GM18502 (cell line): ENCODE data around the gene ADORA2B.
A peak's percentile ranks its signal among the peaks of the same experiment; 100 is the strongest.
"Not testable (repeated sequence)": the region's sequence is repeated elsewhere in the genome, so short reads cannot be mapped to it uniquely, and the experiment has no call there.

ENCODE experiments used
- ATAC-seq: cut with Tn5 transposase; IDR thresholded peaks from one replicate; pipeline ENCODE4 v1.9.1; 2021; ENCODE audit warnings: mild to moderate bottlenecking; ENCODE audit not compliant: unreplicated experiment, poor library complexity

Gene ADORA2B

DNA sequence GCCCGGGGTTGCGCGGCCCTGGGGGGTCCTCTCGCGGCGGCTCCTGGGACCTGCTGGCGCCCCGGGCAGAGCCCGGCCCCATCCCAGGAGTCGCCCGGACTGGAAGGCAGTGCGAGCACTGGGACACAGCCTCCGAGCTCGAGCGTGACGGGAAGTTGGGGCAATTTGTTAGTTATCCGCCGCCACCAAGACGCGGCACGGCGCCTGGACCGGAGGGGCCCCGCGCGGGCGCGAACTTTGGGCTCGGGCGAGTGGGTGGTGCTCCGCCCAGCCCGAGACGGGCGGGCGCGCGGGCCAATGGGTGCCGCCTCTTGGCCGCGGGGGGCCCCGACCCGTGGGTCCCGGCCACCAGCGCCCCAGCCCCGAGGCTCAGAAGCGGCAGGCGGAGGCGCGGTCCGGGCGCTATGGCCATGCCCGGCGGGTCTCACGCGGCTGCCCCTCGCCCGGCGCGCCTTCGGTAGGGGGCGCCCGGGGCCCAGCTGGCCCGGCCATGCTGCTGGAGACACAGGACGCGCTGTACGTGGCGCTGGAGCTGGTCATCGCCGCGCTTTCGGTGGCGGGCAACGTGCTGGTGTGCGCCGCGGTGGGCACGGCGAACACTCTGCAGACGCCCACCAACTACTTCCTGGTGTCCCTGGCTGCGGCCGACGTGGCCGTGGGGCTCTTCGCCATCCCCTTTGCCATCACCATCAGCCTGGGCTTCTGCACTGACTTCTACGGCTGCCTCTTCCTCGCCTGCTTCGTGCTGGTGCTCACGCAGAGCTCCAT, at the start of gene ADORA2B:
Gene ADORA2B, plus strand, starts transcription at position 372 of the 768 bp plus-strand sequence. Its CDS starts 119 bp downstream, at position 491.
- ATAC-seq, result peak; percentile 71

- ATAC-seq, result no peak
These were observed 48.7 kb upstream of the ADORA2B start for GRCh38 chr17:15896277-15896676.

DNA sequence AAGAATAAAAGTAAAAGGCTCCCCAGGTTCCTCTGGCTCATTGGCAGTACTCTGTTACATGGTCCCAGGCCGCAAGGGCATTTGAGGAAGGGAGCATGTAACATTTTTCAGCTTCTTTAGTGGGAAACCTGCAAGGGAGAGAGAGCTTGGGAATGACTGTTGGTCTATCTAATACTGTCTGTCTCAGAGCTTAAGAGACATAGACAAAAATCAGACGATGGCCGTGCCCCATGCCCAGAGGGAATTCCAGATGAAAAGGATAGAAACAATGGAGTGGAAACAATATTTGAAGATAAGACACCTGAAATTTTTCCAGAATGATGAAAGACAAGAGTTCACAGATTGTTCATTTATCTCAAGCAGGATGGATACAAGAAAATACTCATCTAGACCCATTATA, 48.1 kb upstream of the ADORA2B start:
- ATAC-seq, result no peak

GRCh38 chr17:15899596-15899995, 45.3 kb upstream of the ADORA2B start:
- not testable (repeated sequence) for ATAC-seq

DNA sequence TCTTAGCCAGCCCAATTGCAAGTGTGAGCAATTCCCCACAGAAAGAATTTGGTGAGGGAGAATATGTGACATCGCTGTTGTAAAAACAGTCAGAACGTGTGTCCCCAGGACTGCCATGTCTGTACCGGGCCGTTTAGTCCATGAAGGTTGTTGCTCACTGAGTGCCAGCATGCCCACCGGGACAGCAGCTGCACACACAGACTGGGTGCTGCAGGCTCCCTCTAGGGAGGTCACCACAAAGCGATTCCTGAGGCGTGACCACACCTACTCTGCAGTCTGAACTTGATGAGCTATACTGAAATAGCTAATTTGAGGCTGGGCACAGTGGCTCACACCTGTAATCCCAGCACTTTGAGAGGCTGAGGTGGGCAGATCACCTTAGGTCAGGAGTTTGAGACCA, 44.1 kb upstream of the ADORA2B start:
- ATAC-seq, result no peak

- not testable (repeated sequence) for ATAC-seq
These were observed 39.7 kb upstream of the ADORA2B start for GRCh38 chr17:15905236-15905635.

DNA sequence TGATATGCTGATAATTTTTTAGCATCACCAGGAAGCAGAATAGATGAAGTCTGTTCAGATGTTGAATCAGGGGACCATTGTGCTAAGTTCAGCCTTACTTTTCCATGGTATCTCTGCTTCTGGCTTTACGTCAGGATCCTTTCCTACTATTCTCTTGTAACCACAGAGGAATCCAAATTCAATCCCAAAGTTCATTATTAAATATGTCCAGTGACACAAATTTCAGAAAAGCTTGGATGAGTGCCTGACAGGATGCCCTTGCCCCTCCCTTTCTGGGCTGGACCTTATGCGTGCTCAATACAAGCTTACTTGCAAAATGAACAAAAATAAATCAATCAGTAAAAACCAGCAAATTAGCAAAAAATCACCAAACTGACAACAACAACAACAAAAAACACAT, 37.6 kb upstream of the ADORA2B start:
- no peak for ATAC-seq

DNA sequence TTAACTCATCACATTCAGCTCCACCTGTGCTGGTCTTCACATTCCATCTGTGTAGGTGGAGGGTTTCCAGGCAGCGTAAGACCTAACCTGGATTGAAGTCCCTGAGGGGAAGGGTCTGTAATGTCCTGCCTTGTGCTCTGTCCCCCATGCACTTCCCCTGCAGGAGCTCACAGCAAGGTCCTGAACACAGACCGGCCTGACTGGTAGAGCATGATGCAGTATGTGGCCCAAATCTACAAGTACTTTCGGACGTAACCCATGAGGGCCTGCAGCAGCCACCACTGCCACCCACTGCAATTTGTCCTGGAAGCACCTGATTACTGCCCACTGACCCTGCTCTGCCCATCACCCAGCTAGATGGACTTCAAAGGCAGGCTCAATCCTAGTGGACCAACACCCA, 36.6 kb upstream of the ADORA2B start:
- no peak for ATAC-seq

GRCh38 chr17:15909481-15909991, 35.4 kb upstream of the ADORA2B start:
- no peak for ATAC-seq

GRCh38 chr17:15910791-15911190, 34.1 kb upstream of the ADORA2B start:
- no peak for ATAC-seq

DNA sequence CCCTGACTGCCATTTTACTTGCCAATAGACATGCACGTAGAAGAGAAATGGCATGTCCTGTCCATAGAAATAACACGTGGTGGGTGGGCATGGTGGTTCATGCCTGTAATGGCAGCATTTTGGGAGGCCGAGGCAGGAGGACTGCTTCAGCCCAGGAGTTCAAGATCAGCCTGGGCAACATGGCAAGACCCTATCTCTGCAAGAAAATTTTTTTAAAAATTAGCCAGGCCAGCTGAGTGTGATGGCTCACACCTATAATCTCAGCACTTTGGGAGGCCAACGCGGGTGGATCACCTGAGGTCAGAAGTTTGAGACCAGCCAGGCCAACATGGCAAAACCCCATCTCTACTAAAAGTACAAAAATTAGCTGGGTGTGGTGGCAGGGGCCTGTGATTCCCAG, 33.2 kb upstream of the ADORA2B start:
- ATAC-seq, result not testable (repeated sequence)

DNA sequence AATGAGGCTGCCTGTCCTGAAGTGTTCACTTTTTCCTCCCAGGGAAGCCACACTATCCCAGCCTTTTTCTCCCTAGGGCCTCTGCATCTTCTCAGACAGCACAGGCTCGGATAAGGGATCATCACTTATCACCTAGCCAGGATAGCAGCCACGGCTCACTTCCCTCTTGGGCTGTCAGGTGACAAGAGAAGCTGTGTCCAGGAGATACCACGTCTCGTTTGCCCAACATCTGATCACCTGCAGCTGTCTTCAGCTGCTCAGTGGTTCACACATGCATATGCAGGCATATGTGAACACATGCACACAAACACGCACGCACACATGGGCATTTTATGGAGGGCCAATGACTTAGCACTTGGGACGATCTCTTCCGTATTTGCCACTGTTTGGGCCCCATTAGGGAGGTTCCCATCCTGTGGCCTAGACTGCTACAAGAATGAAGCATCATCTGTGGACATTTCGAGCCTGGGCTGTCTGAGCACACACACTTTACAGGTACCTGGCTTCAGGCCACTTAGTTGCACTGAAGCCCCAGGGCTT, 32.4 kb upstream of the ADORA2B start:
- no peak for ATAC-seq

GRCh38 chr17:15913826-15914225, 31.1 kb upstream of the ADORA2B start:
- ATAC-seq, result no peak

DNA sequence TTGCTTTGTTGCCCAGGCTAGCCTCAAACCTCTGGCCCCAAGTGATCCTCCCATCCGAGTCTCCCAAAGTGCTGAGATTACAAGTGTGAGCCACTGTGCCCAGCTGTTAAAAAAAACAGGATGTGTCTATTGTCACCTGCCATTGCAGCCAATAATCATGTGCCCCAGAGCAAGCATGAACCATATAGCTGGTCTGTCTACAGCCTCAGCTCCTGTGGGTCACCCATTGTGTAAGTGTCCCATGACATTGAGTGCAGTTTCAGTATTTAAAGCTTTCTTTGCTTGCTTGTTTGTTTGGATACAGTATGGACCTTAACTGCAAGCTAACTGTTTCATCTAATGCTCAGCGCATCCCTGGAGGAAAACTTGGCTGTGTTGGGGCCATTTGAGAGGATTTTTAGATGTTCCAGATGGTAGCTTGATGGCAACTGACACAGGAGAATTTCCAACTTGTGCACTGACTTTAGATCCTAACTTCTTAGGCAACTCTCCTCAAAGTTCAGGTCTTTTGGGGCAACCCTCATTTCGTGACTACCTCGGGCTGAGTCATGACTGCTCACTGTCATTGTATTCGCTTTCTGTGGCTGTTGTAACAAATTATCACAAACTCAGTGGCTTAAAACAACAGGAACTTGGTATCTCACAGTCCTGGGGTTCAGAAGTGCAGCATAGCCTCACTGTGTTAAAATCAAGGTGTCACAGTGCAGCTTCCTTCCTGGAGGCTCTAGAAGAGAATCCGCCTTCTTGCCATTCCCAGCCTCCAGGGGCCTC, 30.3 kb upstream of the ADORA2B start:
- no peak for ATAC-seq

DNA sequence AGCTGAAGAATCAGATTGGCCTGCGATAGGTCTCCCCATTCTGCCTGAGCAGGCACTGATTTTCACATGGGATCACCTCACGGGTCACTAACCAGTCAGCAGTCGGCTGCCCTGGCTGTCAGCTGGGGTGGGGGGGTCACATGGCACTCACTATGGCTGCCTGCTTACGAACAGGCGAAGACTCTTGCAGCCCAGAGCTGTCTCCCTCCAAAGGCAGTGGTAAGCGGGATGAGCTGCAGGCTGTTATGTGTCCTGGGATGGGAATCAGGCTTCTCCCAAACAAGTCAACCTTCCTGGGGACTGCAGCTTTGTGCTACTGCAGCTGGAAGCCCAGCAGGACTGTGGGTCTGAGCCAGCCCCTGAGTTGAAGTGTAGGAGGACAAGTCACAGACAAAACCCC, 29.0 kb upstream of the ADORA2B start:
- ATAC-seq, result no peak

- no peak for ATAC-seq
These were observed 27.9 kb upstream of the ADORA2B start for GRCh38 chr17:15917021-15917437.

- no peak for ATAC-seq
These were observed 27.4 kb upstream of the ADORA2B start for GRCh38 chr17:15917438-15918027.

- ATAC-seq, result no peak
These were observed 26.7 kb upstream of the ADORA2B start for GRCh38 chr17:15918261-15918660.

DNA sequence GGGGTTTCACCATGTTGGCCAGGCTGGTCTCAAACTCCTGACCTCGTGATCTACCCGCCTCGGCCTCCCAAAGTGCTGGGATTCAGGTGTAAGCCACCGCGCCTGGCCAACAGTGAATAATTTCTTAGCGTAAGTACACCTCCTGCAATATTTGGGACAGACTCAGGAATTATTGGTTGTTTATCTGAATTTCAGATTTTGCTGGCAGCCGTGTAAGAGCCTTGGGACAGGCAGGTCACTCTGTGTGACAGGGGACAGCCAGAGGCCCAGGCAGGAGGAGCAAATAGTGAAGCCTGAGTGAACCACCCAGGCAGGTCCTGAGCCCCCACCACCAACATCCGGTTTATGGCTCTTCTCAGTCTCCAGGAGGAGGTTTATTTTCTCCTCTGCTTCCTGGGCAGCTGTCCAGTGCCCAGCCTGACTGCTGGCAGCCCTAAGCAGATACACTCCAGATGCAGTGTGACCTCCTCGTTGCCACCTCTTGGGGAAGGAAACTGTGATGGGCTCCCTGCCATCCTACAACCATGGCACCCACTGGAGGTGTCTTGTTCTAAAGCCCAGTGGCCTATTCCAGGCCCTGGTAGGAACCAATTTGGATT, 26.2 kb upstream of the ADORA2B start:
- no peak for ATAC-seq

DNA sequence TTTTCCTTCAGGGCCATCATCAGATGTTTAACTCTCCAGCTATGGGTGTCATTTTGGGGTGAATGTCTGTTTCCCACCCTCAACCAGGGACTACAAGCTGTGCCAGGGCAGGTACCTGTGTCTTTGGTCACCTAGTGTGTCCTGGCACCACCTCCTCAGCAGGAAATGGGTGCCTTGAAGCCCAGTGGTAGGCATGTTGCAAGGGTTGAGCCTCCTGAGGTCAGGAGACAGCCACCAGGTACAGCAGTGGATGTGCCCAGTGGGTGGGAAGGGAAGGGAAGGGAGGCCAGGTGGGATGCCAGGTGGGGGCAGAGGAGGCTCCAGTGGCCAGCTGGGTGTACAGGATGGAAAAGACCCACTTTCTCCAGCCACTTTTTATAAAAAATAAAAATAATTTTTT, 25.5 kb upstream of the ADORA2B start:
- no peak for ATAC-seq
